Measurements from ENCODE around the gene CSRNP3. TPM values are rescaled to one million over a fixed set of nuclear protein-coding genes. Genes with fewer than 3 reads are reported as not detected.

Gene CSRNP3
- total and polyA plus RNA-seq, 10 of the 15 experiments (the other 5 are each of a cell fraction or from before 2014, with no cell fraction given): 0.03 to 5.2 (median 0.11) TPM; not detected in 1

GRCh38 chr2:165573534-165574461, 104.3 kb downstream of the CSRNP3 start (continued):
- TF ChIP-seq PBX3 (IDR thresholded peaks at IDR 0.05; ENCODE audit: insufficient replicate concordance, low read depth, low read length): no peak
- TF ChIP-seq MXI1 (IDR thresholded peaks at IDR 0.05; ENCODE audit: low read depth, low read length): no peak
- TF ChIP-seq ZNF274 (IDR thresholded peaks at IDR 0.05; ENCODE audit: insufficient read depth, insufficient read length): no peak
- no peak for TF ChIP-seq TARDBP (IDR thresholded peaks at IDR 0.05; ENCODE audit: borderline replicate concordance)
- TF ChIP-seq ATF7 (IDR thresholded peaks at IDR 0.05; ENCODE audit: low read depth): peak; percentile 27; the same call in 1 of the 2 replicates
- TF ChIP-seq SUZ12 (IDR thresholded peaks at IDR 0.05; ENCODE audit: unreplicated experiment): no peak
- peak; percentile 26; the same call in 1 of the 2 replicates for TF ChIP-seq MTA2 (IDR thresholded peaks at IDR 0.05; ENCODE audit: low read depth)
- no peak for TF ChIP-seq RELA (IDR thresholded peaks at IDR 0.05; ENCODE audit: borderline replicate concordance, partially characterized antibody)
- no peak for TF ChIP-seq BACH1 (IDR thresholded peaks at IDR 0.05; ENCODE audit: borderline replicate concordance)
- TF ChIP-seq CEBPB (IDR thresholded peaks at IDR 0.05; ENCODE audit: borderline replicate concordance in 1 of 2, low read depth in 2 of 2, low read length in 2 of 2): no peak
- no peak for TF ChIP-seq KAT2A (conservative IDR thresholded peaks at IDR 0.05; ENCODE audit: control insufficient read depth, low read depth, low read length)
- no peak for TF ChIP-seq CREM (IDR thresholded peaks at IDR 0.05; ENCODE audit: low read depth)
- peak; percentile 73 for TF ChIP-seq NR2F1 (conservative IDR thresholded peaks at IDR 0.05)
- TF ChIP-seq ASH2L (IDR thresholded peaks at IDR 0.05; ENCODE audit: borderline replicate concordance, low read depth): no peak
- TF ChIP-seq NR2C1 (IDR thresholded peaks at IDR 0.05): peak; percentile 87
- no peak for TF ChIP-seq MEF2B (IDR thresholded peaks at IDR 0.05; ENCODE audit: partially characterized antibody, poor library complexity, severe bottlenecking)
- TF ChIP-seq ATF3 (IDR thresholded peaks at IDR 0.05; ENCODE audit: borderline replicate concordance, extremely low read depth, low read depth, low read length): no peak
- TF ChIP-seq RB1 (IDR thresholded peaks at IDR 0.05; ENCODE audit: borderline replicate concordance): no peak
- TF ChIP-seq CHD1 (IDR thresholded peaks at IDR 0.05; ENCODE audit: low read depth, low read length): no peak
- no peak for TF ChIP-seq RELB (IDR thresholded peaks at IDR 0.05; ENCODE audit: low read depth)
- TF ChIP-seq YBX1 (IDR thresholded peaks at IDR 0.05): no peak
- no peak for TF ChIP-seq IRF3 (IDR thresholded peaks at IDR 0.05)

All from GM12878 (cell line).